GM19099 (cell line): ENCODE data around the gene PWWP2B.

Experiments used
- POLR2A ChIP-seq: IDR thresholded peaks from 3 replicates; pipeline ENCODE4 v1.6.1; 2011; ENCODE audit warnings: low read depth; ENCODE audit not compliant: insufficient read length; ENCODE audit errors: extremely low read depth

The PWWP2B gene

DNA sequence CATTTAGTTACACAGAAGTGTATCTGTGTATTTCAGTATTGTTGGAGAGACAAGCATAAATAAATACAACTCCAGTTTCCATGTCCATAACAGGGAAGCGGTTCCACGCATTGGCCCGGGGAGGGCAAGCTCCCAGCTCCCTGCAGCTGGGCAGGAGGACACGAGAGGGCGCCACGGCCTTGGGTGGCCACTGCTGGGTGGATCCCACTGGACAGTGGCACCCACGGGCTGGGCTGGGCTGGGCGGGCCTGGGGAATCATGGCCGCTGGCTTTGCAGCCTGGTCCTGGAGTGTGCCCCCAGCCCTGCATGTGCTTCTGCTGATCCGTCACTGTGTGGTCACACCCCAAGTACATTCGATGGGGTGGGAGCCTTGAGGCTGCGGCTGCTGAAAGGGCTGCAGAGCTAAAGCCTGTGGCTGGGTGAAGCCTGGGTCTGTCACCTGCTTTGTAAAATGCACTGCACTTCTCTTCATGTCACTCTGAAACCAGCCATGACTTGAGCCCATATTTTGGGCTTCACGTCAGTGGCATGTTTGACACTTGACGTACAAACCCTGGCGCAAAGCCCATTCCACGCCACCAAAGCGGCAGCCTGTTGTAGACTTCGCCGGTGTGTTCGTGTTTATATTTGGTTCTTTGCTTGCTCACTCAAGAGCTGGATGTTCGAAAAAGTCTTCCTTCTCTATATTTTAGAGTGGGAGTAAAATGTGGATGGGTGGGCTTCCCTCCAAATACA is 37.5 kb upstream of the PWWP2B start:
- TF ChIP-seq POLR2A, result no peak

DNA sequence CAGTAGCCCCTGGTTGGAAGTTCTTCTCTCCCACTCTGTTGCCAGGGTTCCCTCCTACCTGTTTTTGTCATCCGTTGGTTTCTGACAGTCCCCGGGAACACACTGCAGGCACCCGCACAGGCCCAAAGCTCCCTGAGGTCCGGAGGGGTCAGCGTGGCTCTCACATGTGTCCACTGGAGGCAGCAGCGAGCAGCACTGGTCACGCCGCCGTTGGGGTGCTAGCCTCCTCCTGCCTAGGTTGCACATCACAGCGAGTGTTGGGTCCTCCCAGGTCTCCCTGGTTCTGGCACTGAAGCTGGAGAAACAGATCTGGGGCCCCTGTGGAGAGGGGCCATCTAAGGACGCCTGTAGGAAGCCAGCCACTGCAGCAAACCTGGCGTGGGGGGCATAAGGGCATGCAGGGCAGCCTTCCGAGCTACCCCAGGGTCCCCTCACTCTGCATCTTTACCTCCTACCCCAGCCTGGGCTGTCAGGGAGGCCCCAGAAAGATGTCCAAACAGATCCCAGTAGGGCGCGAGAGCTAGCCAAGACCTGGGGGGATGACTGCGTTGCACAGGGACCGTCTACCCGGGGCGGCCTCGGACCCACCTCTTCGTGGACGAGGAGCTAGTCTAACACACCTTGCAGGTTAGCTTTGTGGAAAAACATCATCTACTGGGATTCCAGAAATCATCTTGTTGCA is 36.1 kb upstream of the PWWP2B start:
- TF ChIP-seq POLR2A, result no peak

DNA sequence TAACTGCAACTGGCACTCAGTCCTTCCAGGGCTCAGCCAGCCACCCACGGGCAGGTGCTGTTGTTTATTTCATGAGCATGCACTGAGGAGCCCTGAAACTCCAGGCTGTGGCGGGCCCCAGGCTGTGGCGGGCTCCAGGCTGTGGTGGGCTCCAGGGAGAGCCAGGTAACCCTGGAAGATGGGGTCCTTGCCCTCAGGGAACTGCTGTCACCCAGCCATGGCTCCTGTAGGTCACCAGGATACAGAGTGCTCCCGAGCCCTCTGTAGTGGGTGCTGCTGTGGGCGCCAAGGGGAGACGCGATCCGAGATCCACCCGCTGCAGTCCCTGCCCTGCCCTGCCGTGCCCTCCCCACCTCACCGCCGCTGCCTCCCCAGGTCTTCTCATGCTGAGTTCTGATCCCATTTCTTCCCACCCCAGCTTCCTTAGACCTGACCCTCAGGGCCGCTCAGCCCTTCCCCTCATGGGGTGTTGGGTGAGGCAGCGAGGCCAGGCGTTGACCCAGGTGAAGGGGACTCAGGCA is 35.4 kb upstream of the PWWP2B start:
- no peak for TF ChIP-seq POLR2A

DNA sequence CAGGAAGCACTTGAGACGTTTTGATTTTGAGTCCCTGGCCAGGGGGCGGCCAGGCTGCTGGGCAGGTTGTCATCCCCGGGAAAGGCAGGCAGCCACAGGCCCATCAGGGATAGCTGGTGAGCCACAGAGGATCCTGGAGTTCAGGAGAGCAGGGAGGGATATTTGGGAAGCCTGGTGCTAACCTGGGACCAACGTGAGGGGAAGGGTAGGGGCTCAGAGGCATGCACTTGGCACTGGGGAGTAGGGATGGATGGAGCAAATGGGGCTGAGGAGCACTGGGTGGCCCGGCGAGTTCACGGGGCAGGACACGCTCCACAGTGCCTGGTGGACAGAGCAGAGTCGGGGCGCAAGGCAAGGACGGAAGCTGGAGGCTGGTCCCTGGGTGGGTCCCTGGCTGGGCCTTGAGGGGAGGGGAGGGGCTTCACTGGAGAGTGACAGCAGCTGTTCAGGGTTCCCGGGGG is 34.8 kb upstream of the PWWP2B start:
- no peak for TF ChIP-seq POLR2A

DNA sequence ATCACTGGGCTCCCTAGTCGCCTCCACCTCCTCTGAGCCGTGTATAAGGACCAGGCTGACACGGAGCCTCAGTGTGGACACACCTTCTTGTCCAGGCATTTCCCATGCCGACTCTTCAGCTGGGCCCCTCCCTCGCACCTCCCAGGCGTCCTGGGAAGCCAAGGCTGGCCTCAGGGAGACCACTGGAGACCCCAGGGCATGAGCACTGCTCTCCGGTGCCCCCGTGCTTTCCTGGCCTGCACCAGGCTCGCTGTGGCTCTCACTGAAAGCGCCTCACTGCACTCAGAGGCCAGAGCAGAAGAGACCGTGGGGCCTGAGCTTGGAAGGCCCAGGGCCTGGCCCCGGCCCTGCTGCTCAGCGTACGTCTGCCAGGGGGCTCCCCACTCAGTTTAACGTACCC is 33.6 kb upstream of the PWWP2B start:
- TF ChIP-seq POLR2A, result no peak

DNA sequence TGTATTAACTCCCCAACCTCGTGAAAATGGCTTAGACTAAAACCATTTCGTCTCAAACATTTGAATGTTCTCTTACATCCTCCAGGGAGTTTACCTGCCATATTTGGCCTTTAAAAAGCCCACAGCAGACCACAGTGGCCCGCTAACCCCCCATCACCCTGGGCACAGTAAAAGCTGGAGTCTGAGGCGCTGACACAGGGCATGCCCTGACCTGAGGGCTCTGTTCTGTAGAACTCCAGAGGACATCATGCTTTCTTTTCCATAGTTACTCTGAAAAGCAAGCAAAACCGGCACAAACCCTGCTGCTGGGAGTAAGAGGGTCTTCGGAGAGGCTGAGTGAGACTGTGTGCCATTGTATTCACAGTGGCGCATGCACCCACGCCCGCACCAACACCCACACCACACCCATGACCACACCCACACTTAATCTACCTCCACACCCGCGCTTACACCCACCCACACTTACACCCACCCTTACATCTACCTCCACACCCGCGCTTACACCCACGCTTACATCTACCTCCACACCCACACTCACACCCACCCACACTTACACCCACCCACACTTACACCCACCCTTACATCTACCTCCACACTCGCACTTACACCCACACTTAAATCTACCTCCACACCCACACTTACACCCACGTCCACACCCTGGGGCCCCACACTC is 32.9 kb upstream of the PWWP2B start:
- no peak for TF ChIP-seq POLR2A

DNA sequence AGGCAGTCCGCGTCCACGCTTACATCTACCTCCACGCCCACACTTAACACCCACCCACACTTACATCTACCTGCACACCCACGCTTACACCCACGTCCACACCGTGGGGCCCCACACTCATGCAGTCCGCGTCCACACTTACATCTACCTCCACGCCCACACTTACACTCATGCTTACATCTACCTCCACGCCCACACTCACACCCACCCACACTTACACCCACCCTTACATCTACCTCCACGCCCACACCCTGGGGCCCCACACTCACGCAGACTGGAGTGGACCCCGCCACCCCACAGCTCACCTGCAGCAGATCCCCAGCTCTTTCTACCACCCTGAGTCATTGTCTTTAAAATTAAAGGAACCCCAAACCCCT is 32.4 kb upstream of the PWWP2B start:
- no peak for TF ChIP-seq POLR2A

DNA sequence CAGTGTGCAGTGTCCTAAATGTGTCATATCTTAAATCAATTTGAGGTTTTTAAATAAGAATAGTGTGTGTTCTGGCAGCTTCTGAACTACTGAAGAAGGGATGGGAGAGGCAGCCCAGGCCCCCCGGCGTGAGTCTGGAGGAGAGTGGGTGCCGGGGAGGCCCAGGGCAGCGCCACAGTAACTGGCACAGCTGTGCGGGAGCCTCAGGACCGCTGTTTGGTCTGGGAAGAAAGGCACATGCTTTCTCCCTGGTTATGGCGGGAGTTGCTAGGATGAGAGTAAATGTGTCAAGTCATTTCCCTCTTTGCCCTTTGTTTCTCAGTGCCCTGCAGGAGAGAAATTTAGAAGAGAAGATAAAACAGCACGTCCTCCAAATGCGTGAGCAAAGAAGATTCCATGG is 31.9 kb upstream of the PWWP2B start:
- TF ChIP-seq POLR2A, result no peak

DNA sequence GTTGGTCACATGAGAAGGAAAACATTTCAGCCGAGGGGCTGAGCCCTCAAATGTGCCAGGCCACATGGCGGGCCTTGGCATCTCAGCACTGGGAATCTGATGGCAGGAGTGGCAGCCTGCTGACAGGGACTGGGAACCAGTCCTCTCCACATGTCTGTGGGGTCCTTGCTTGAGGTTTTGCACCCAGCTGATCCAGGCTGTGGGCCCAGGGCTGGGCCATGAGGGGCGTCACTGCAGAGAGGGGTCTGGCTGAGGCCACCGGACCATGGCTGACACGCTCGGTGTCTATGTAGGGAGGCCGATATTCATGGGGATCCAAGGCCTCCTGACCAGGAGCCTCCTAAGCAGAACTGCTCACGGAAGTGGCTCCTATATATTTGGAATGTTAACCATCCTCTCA is 31.0 kb upstream of the PWWP2B start:
- no peak for TF ChIP-seq POLR2A

DNA sequence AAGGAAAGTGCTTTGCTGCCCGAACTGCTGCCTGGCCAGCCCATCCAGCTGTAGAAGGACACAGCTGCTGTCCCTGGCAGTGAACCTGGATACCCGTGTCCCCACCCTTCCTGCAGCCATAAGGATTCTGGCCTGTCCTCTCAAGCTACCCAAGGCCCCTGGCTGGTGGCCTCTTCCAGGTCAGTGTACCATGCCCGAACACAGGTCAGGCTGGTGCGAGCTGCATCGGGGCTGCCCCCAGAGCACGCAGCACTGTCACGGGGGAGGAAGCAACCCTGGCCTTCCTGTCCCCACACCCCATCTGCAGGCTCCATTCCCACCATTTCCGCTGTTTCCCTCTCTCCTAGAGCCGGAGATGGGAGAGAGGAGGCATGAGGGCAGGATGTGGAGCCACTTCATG is 30.5 kb upstream of the PWWP2B start:
- TF ChIP-seq POLR2A, result no peak

DNA sequence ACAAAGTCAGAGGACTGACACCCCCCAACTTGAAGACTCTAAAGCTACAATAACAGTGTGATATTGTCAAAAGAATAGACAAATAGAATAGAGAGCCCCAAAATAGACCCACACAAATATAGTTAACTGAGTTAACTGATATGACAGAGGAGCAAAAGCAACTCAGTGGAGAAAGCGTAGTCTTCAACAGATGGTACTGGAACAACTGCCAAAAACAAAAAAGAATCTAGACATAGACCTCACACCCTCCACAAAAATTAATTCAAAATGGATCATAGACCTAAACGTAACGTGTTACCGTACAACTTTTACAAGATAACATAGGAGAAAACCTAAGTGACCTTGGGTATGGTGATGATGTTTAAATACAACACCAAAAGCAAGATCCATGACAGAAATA is 28.6 kb upstream of the PWWP2B start:
- no peak for TF ChIP-seq POLR2A

DNA sequence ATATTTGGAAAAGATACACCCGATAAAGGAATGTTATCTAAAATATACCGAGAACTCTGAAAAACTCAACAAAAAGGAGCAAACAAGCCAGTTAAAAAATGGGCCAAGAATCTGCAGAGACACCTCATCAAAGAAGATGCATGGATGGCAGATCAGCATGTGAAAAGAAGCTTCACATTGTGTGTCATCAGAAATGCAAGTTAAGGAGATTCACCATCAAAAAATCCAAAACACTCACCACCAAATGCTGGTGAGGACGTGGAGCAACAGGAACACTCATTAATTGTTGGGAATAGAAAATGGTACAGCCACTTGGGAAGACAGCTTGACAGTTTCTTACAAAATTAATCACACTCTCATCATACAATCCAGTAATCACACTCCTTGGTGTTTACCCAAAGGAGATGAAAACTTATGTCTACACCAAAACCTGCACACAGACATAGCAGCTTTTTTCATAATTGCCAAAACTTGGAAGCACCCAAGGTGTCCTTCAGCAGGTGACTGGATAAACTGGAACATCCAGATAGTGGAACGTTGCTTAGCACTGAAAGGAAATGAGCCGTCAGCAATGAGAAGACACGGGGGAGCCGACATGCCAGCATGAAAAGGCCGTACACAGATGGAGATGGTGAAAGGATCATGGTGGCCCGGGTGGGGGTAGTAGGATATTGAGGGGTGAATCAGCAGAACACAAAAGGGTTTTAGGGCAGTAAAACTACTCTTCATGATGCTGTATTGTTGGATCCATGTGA is 27.9 kb upstream of the PWWP2B start:
- TF ChIP-seq POLR2A, result no peak

DNA sequence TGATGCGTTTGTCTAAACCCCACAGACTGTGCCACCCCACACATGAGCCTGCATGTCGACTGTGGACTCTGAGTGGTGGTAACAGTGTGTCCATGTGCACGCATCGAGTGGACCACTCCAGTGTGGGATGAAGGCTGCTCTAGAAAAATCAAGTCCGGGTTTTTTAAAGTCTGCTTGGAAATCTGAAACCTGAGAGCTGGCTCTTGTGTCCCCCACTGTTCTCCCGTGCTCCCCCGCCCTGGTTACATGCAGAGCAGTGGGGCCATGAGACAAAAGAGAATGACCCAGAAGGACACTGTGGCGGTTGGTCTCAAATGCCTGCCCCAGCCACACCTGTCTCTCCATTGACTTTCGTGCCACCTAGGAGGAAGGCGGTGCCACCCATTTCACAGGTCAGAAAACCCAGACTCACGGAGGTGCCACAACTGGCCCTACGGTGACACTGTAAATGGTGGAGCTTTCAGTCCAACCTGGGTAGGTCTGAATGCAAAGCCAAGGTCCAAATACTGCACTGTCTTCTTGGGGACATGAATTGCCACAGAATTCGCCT is 27.3 kb upstream of the PWWP2B start:
- no peak for TF ChIP-seq POLR2A

DNA sequence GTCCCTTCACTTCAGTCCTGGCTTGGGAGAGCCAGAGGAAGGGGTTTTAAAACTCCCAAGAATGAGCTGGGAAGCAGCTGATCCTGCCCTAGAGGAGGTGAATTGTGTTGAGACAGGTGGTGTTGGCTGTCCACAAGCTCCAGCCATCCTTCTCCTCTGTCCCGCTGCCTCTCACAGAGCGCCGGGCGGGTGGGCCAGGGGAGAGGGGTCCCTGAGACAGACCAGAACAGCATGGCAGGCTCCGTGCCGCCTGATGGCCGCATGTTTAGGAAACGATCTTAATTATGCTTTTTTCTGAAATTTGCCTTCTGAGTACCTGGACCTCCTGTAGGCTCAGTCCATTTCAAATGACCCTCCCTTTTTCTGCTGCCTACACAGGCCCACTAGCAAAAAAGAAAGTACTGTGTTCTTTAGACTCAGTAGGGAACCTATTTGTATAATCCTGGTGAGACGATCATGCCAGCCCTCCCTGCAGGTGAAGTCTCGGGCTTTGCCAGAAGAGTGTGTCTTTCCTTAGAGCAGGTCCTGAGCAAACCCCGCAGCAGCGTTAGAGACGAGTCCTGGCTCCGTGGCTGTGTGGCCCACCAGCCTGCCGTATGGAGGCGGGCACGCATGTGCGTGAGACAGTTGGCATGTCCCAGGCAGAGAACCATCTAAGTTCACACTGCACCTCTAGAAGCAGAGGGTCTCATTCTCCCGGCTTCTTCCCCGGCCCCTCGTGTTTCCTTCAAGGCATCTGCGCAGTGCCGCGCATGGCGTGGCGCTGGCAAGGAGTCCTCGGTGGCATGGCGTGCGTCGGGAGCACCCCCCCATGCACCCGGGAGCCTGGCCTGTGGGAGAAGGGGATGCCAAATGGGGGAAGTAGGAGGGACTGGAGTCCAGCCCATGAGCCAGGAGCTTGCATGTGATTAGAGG is 26.3 kb upstream of the PWWP2B start:
- no peak for TF ChIP-seq POLR2A
